Fibroblast of upper back skin (primary cell): ENCODE results near the gene RIMS4.
A peak's percentile ranks its signal among the peaks of the same experiment; 100 is the strongest.

Experiments used
- DNase-seq: peaks from one replicate; pipeline ENCODE4 v3.0.0-alpha.2; 2013

The RIMS4 gene

DNA sequence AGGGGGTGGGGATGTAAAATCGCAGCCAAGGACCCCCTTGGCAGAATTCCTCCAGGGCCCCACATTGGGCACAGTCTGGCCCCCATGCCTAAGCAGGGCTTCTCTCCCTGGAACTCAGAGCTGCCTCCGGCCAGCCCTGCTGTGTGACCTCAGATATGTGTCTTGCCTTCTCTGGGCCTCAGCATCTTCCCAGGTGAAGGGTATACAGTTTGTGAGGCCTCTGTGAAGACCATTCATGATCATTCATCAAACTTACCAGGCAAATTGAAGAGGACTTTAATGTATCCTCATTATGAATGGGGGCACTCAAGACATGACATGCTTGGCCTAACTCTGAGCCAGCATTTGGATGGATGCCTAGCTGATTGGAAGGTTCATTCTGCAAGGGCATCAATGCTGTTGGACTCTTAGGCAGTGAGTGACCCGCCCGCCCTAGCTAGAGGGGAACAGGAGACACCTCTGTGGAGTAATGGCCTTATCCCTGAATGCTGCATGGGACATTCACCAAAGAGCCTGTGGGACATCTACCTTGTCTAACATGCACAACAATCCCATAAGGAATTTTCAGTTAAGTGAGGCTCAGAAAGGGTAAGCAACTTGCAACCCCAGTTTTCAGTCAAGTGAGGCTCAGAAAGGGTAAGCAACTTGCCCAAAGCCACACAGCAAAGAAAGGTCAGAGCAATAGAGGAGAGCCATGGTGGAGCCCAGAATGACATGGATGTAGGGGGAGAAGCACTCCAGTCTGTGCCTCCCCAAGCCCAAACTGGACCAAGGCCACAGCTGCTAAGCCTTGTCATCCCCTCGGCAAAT lies 94.6 kb downstream of the RIMS4 start:
- no peak for DNase-seq

- DNase-seq = peak; percentile 82
These were observed 95.4 kb downstream of the RIMS4 start, which contains the start of gene CCN5 for GRCh38 chr20:44714701-44715498. Gene CCN5, plus strand, starts transcription at chr20:44715369. Its CDS starts 22 bp downstream, at chr20:44715391.

GRCh38 chr20:44714102-44714700 lies 96.1 kb downstream of the RIMS4 start:
- no peak for DNase-seq

DNA sequence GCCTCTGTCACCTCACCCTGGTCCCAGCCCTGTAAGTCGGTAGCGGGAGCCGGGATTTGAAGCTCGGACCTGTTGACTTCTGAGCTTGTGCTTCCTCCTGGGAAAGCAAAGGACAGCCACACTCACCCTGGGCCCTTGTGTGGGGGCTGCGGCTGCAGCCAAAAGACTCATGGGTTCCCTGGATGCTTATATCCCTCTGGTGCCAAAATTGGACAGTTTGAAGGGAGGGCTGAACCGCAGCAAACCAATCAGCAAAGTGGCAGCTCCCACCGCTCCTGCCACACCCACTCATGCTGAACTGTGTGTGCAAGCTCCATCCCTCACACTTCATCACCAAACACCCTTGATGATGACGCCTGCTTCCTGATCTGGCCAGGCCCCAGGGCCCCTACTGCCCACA lies 99.1 kb downstream of the RIMS4 start:
- no peak for DNase-seq

- DNase-seq = no peak
These were observed 100.5 kb downstream of the RIMS4 start for GRCh38 chr20:44709797-44710196.

DNA sequence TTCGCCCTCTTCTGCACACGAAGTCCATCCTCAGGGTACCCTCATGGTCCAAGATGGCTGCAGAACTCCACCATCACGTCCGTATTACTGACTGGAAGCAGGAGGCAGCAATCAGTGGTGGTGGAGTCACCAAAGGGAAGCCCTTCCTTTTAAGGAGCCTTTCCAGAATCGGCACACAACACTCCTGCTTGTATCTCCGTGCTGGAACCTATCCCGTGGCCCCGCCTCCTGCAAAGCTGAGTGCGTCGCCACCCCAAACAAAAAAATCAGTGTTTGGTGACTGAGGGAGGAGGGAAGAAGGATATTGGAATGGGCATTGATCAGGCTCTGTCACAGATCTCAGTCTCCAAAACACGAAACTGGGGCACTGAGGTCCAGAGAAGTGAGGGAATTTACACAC lies 101.0 kb downstream of the RIMS4 start:
- DNase-seq = no peak

GRCh38 chr20:44707018-44707579 lies 103.2 kb downstream of the RIMS4 start:
- DNase-seq = no peak

GRCh38 chr20:44706301-44707017 lies 103.9 kb downstream of the RIMS4 start:
- DNase-seq = peak; percentile 77

- DNase-seq = no peak
These were observed 104.8 kb downstream of the RIMS4 start for GRCh38 chr20:44705364-44706094.

- peak; percentile 85 for DNase-seq
These were observed 105.8 kb downstream of the RIMS4 start for GRCh38 chr20:44704551-44704971.

GRCh38 chr20:44703956-44704488 lies 106.3 kb downstream of the RIMS4 start:
- no peak for DNase-seq

DNA sequence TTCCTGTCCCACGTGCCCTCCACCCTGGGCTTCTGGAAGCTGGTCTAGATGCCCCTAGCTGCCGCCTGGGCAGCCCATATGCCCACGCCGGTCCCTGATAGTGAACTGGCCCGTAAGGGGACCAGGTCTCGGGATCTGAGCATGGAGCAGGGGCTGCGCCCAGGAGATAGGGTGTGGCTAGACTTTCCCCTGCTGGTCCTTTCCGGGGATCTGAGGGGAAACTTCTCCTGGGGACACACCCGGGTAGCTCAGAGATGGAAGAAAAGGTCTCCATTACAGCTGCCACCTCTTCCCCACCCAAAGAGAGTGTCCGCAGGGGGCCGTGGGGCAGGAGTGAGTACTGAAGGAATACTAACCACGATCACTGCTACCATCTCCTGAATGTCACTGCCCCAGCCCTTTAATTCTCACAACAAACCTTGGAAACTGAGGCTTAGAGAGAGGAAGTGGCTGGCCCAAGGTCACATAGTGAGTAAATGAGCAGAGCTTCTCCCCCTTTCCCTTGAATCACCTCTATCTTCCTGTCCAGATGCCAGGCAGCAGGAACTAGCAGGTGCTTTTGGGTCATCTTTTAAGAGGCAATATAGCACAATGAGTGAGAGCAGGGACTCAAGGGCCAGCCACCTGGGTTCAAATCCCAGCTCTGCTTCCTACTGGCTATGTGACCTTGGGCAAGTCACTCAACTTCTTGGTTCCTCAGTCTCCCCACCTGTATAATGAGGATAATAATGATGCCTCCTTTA lies 107.0 kb downstream of the RIMS4 start:
- DNase-seq = no peak

- DNase-seq = peak; percentile 91
These were observed 107.6 kb downstream of the RIMS4 start for GRCh38 chr20:44702776-44703175.

GRCh38 chr20:44701858-44702256 lies 108.5 kb downstream of the RIMS4 start:
- DNase-seq = no peak
